ENCODE measurements around the gene AATK. TPM values are rescaled to one million over a fixed set of nuclear protein-coding genes. Genes with fewer than 3 reads are reported as not detected.
"Not testable (repeated sequence)": the region's sequence is repeated elsewhere in the genome, so short reads cannot be mapped to it uniquely, and the experiment has no call there.

The AATK gene
- total RNA-seq, 1 experiment from 2014 or later = 0.46 TPM

DNA sequence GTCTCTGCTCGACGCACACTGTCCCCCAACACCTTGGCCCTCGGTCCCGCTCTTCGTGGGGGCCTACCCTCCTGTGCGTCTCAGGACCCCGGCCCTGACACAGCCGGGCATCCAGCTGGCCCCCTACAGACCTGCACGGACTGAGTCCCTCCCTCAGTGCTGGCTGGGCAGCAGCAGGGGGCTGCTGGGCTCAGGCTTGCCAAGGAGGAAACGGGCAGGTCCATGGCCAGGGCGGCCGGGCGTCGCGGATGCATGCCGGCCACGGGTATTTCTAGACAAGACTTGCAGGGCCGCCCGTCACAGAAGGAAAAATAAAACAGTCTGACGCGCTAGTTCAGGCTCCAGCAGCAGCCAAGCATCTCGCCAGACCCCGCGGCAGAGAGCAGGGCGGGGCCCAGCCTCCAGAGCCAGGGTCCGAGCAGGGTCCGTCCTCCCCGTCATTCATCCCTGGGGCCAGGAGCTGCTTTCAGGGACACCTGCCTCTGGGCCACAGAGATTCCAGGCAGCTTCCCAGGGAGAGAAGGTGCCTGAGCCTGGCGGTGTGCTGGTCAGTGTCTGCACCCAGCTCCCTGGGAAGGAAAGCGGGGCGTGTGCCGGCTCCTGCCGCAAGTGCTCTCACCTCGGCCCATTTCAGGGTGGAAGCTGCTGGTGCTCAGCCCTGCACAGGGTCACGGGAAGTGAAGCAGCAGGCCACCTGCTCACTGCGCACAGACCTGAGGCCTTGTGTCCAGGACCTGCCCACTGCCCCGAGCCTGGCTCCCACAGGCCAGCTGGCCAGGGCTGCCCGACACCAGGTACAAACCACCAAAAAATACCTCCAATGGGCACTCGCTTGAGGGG lies 8.0 kb downstream of the AATK start:
- H3K9me3 ChIP-seq (ENCODE audit: insufficient read depth, low read depth) = no peaks in the 10 kb centered on the region
- no peaks in the 10 kb centered on the region for H4K20me1 ChIP-seq (ENCODE audit: insufficient read depth)
- no peak overlapping the region for H3K4me3 ChIP-seq
- ChIA-PET CTCF (no interaction called here), POLR2A (ENCODE audit: unreplicated experiment) (no interaction called here)
- H3K27me3 ChIP-seq (ENCODE audit: insufficient read depth, low read depth) = peaks cover 15% of the 10 kb centered on the region; the same call in 1 of the 2 replicates
- DNase-seq = no peak
- H3K36me3 ChIP-seq (ENCODE audit: low read depth) = no peaks in the 10 kb centered on the region
- BruUV-seq (replicated peaks) = no TSS peak
- H3K9me2 ChIP-seq (ENCODE audit: insufficient read depth) = no peaks in the 10 kb centered on the region
- H3K79me2 ChIP-seq (ENCODE audit: low read depth) = no peaks in the 10 kb centered on the region
- no peaks in the 10 kb centered on the region for H3F3A ChIP-seq (ENCODE audit: insufficient read depth, low read depth)
- H3K4me2 ChIP-seq = no peak overlapping the region
- intact Hi-C loops (cut with micrococcal nuclease; ENCODE audit: unreplicated experiment) = no loop called here
- H2AFZ ChIP-seq = no peak overlapping the region
- H3K4me1 ChIP-seq (replicated peaks; ENCODE audit: insufficient read depth) = no peaks in the 10 kb centered on the region
- TF ChIP-seq, protein P1, sequence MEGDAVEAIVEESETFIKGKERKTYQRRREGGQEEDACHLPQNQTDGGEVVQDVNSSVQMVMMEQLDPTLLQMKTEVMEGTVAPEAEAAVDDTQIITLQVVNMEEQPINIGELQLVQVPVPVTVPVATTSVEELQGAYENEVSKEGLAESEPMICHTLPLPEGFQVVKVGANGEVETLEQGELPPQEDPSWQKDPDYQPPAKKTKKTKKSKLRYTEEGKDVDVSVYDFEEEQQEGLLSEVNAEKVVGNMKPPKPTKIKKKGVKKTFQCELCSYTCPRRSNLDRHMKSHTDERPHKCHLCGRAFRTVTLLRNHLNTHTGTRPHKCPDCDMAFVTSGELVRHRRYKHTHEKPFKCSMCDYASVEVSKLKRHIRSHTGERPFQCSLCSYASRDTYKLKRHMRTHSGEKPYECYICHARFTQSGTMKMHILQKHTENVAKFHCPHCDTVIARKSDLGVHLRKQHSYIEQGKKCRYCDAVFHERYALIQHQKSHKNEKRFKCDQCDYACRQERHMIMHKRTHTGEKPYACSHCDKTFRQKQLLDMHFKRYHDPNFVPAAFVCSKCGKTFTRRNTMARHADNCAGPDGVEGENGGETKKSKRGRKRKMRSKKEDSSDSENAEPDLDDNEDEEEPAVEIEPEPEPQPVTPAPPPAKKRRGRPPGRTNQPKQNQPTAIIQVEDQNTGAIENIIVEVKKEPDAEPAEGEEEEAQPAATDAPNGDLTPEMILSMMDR (conservative IDR thresholded peaks at IDR 0.05) = no peak
- TF ChIP-seq EZH2 (IDR thresholded peaks at IDR 0.05; ENCODE audit: low read depth) = no peak
- H3K27ac ChIP-seq = no peak overlapping the region

DNA sequence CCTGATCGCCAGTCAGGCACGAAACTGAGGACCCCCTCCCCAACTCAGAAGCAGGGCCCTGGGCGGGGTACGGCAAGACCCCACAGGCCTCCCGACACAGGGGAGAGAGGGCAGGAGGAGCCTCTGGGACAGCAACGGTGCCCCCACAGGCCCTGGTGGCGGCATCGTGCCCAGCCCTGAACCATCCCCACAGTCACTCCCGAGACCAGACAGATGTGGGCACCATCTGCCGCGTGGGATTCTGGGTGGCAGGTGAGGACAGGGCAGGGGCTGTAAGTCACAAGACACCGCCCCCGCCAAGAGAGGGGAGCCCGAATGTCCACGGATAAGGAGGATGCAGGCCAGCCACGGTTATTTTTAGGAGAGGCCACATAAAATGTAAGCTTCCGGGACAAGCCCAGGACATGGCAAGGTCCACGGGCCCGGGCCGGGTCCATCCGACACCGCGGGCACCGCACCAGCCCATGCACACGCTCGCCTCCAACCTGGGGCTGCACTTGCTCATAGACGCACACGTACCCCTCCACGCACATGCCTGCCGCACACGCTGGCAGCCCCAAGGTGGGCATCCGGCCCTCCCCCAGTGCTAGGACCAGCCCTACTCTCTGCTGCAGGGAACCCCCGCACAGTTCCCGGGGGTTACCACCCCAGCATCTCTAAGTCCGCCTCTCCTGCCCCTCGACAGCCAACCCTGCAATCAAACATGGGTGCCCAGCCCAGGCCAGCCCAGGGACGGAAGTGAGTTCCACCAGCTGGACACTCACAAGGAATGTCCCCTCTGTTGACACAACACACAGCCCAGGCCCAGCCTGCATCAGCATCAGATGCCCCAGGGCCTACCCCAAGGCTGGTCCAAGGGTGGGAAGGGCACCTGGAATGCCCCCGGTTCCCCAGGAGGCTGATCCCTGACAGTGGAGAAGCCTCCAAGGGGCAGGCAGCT lies 8.9 kb downstream of the AATK start:
- Histone ChIP-seq H2AFZ (no peak overlapping the region), H3K36me3 (ENCODE audit: low read depth) (no peaks in the 10 kb centered on the region), H3K4me1 (replicated peaks; ENCODE audit: insufficient read depth) (no peaks in the 10 kb centered on the region), H3K4me3 (no peak overlapping the region), H3K9me3 (ENCODE audit: insufficient read depth, low read depth) (no peaks in the 10 kb centered on the region), H3K9me2 (ENCODE audit: insufficient read depth) (no peaks in the 10 kb centered on the region), H3K27me3 (ENCODE audit: insufficient read depth, low read depth) (peaks cover 20% of the 10 kb centered on the region; the same call in 1 of the 2 replicates), H3K27ac (no peak overlapping the region), H4K20me1 (ENCODE audit: insufficient read depth) (no peaks in the 10 kb centered on the region), H3K4me2 (no peak overlapping the region), H3F3A (ENCODE audit: insufficient read depth, low read depth) (no peaks in the 10 kb centered on the region), H3K79me2 (ENCODE audit: low read depth) (no peaks in the 10 kb centered on the region)
- ChIA-PET POLR2A (ENCODE audit: unreplicated experiment) (no interaction called here), CTCF (no interaction called here)
- no TSS peak for BruUV-seq (replicated peaks)
- no peak for TF ChIP-seq EZH2 (IDR thresholded peaks at IDR 0.05; ENCODE audit: low read depth)
- TF ChIP-seq, protein P1 (conservative IDR thresholded peaks at IDR 0.05) = no peak
- DNase-seq = no peak
- intact Hi-C loops (cut with micrococcal nuclease; ENCODE audit: unreplicated experiment) = no loop called here

DNA sequence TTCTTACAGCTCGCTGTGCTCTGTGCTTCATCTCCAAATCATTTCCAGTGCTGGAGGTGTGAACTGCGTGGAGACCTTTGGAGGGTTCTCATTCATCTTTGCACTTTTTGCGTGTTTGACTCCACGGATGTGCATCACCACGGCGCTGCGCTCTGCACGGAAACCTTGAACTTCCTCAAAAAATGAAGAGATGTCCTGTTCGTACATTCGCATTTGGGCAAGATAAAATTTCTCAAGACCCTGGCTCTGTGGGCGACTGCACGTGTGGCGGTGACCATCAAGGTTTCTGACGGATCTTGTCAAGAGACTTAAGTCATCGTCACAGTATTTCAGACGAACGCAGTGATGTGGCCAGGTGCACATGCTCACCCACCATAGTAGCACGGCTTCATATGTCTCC lies 11.1 kb downstream of the AATK start:
- POLR2A ChIA-PET (ENCODE audit: unreplicated experiment) = no interaction called here

DNA sequence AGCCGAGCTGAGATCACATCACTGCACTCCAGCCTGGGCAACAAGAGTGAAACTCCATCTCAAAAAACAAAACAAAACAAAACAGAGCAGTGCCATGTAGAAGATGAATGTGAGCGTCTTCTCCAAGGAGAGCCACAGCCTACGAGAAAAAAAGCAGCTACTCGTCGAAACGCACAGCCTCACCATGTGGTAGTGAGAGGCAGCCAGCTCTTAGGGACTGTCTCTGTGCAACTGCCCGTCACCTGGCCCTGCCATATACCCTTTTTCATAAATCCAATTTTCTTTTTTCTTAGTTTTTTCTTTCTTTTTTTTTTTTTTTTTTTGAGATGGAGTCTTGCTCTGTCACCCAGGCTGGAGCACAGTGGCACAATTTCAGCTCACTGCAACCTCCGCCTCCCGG lies 12.0 kb downstream of the AATK start:
- POLR2A ChIA-PET (ENCODE audit: unreplicated experiment); H3K27ac ChIP-seq; CTCF ChIA-PET; H4K20me1 ChIP-seq (ENCODE audit: insufficient read depth); H3K79me2 ChIP-seq (ENCODE audit: low read depth); intact Hi-C loops (cut with micrococcal nuclease; ENCODE audit: unreplicated experiment); H3K9me2 ChIP-seq (ENCODE audit: insufficient read depth); H3K36me3 ChIP-seq (ENCODE audit: low read depth); H3K4me1 ChIP-seq (replicated peaks; ENCODE audit: insufficient read depth); H3K4me3 ChIP-seq; DNase-seq; H2AFZ ChIP-seq; H3F3A ChIP-seq (ENCODE audit: insufficient read depth, low read depth); BruUV-seq (replicated peaks); H3K4me2 ChIP-seq; H3K9me3 ChIP-seq (ENCODE audit: insufficient read depth, low read depth): not testable (repeated sequence)
- peaks cover 30% of the 10 kb centered on the region; the same call in 1 of the 2 replicates for H3K27me3 ChIP-seq (ENCODE audit: insufficient read depth, low read depth)

More for the DNA sequence above, 11.1 kb downstream of the AATK start:
- Histone ChIP-seq H3K9me3 (ENCODE audit: insufficient read depth, low read depth) (no peaks in the 10 kb centered on the region), H2AFZ (no peak overlapping the region), H3K27ac (no peak overlapping the region), H3K4me1 (replicated peaks; ENCODE audit: insufficient read depth) (no peaks in the 10 kb centered on the region), H3F3A (ENCODE audit: insufficient read depth, low read depth) (no peaks in the 10 kb centered on the region), H3K36me3 (ENCODE audit: low read depth) (no peaks in the 10 kb centered on the region), H3K4me2 (no peak overlapping the region), H3K79me2 (ENCODE audit: low read depth) (no peaks in the 10 kb centered on the region), H3K27me3 (ENCODE audit: insufficient read depth, low read depth) (peaks cover 30% of the 10 kb centered on the region; the same call in 1 of the 2 replicates), H4K20me1 (ENCODE audit: insufficient read depth) (no peaks in the 10 kb centered on the region), H3K4me3 (no peak overlapping the region), H3K9me2 (ENCODE audit: insufficient read depth) (no peaks in the 10 kb centered on the region)
- no peak for DNase-seq
- CTCF ChIA-PET = no interaction called here
- intact Hi-C loops (cut with micrococcal nuclease; ENCODE audit: unreplicated experiment) = no loop called here
- BruUV-seq (replicated peaks) = no TSS peak
- TF ChIP-seq, protein P1 (conservative IDR thresholded peaks at IDR 0.05) = no peak
